ENCODE data around the gene MYO7B. TPM values are rescaled to one million over a fixed set of nuclear protein-coding genes. Genes with fewer than 3 reads are reported as not detected.

Gene MYO7B
- total RNA-seq, 1 donor from 2014 or later, result not detected

- FAIRE-seq (no peak), DNase-seq (ENCODE audit: low read depth) (no peak)
- TF ChIP-seq CTCF (IDR thresholded peaks at IDR 0.05; ENCODE audit: insufficient read depth, low read length, severe bottlenecking), result no peak
- Histone ChIP-seq H3K36me3 (ENCODE audit: control insufficient read depth, insufficient read depth, low read length) (no peaks in the 10 kb centered on the region), H3K4me3 (ENCODE audit: low read depth, low read length) (no peak overlapping the region), H3K27me3 (ENCODE audit: control insufficient read depth, insufficient read depth, low read length) (peaks cover 1% of the 10 kb centered on the region)
These were observed 107.4 kb downstream of the MYO7B start for GRCh38 chr2:127642706-127643438.

DNA sequence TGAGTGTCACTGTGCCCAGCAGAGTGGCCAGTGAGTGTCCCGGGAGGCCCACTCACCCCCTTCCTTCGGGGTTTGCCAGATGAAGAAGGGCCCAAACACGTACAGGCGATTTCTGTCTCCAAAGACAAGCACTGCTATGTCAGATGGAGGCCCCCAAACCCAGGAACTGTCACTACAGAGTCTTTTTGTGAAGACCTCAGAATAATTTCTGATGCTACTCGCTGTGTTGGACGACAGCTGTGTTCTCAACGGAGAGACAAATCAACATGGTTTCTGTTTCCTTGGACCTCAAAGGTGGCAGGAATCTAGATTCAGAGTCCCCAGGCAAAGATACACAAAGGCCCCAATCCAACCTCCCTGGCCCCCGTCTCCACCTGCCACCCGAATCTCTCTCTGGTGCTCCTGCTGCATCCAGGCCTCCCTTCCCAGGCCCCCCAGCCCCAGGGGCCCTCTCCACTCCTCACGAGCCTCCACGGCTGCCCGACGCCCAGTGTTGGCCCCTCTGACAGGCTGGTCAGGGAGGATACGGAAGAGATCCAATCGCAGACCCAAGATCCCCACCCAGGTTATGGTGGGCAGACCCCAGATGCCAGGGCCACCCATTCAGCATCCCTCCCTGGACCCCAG lies 108.1 kb downstream of the MYO7B start:
- no peak for FAIRE-seq
- no peak for TF ChIP-seq CTCF (IDR thresholded peaks at IDR 0.05; ENCODE audit: insufficient read depth, low read length, severe bottlenecking)
- Histone ChIP-seq H3K36me3 (ENCODE audit: control insufficient read depth, insufficient read depth, low read length) (no peaks in the 10 kb centered on the region), H3K27me3 (ENCODE audit: control insufficient read depth, insufficient read depth, low read length) (peaks cover 1% of the 10 kb centered on the region), H3K4me3 (ENCODE audit: low read depth, low read length) (no peak overlapping the region)
- no peak for DNase-seq (ENCODE audit: low read depth)

DNA sequence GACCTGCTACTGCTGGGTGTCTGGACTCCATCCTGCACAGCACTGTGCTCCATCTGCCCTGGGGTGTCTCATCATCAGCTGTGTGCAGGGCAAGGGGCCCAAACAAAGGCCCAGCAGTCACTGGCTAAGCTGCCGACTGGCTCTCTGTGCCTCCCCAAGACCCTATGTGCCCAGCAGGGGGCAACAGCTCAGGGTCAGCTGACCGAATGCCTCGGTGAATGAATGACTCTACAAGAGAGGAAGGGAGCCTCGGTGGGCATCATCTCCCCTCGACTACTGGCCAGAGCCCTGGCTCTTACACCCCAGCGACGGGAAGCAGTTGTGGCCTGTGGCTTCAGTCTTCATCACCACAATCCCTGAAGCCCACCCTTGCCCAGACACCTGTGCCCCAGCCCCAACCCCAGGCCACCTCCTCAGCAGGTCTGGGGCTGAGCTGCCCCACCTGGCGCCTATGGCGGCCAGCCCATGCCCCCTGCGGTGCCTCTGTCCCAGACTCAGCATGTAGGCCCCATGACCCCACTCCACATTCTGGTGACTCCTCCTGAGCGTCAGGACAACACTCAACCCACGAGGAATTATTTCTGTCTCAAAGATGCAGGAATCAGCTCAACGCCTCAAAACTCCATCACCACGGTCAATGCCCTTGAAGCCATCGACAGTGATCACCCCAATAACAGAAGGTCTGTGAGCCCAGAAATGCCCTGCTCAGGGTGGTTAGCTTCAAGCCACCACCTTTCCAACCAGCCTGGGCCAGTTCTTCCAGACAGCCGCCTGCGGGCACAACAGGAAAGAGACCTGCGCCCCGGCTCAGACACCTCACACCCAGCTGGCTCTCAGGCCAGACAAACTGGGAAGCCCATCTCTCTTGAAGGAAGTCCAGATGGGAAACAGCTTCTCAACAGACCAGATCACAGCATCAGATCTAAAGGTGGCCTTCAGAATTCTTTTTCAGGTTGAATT lies 108.9 kb downstream of the MYO7B start:
- peak; percentile 89 for FAIRE-seq
- no peak for DNase-seq (ENCODE audit: low read depth)
- no peaks in the 10 kb centered on the region for H3K36me3 ChIP-seq (ENCODE audit: control insufficient read depth, insufficient read depth, low read length)
- no peak overlapping the region for H3K4me3 ChIP-seq (ENCODE audit: low read depth, low read length)
- TF ChIP-seq CTCF (IDR thresholded peaks at IDR 0.05; ENCODE audit: insufficient read depth, low read length, severe bottlenecking), result no peak
- H3K27me3 ChIP-seq (ENCODE audit: control insufficient read depth, insufficient read depth, low read length), result peaks cover 1% of the 10 kb centered on the region

- DNase-seq (ENCODE audit: low read depth) (no peak), FAIRE-seq (no peak)
- TF ChIP-seq CTCF (IDR thresholded peaks at IDR 0.05; ENCODE audit: insufficient read depth, low read length, severe bottlenecking), result no peak
- peaks cover 1% of the 10 kb centered on the region for H3K27me3 ChIP-seq (ENCODE audit: control insufficient read depth, insufficient read depth, low read length)
- no peak overlapping the region for H3K4me3 ChIP-seq (ENCODE audit: low read depth, low read length)
- no peaks in the 10 kb centered on the region for H3K36me3 ChIP-seq (ENCODE audit: control insufficient read depth, insufficient read depth, low read length)
These were observed 109.5 kb downstream of the MYO7B start for GRCh38 chr2:127645026-127645394.

GRCh38 chr2:127645395-127646291 lies 110.2 kb downstream of the MYO7B start, which contains the start of gene GPR17:
GPR17 (plus strand) TSS chr2:127646153; CDS start chr2:127650736, 4,583 bp downstream.
- no peak within 1 kb of the TSS for H3K4me3 ChIP-seq (ENCODE audit: low read depth, low read length)
- peaks cover 1% of the 10 kb centered on the region for H3K27me3 ChIP-seq (ENCODE audit: control insufficient read depth, insufficient read depth, low read length)
- H3K36me3 ChIP-seq (ENCODE audit: control insufficient read depth, insufficient read depth, low read length), result no peaks in the 10 kb centered on the region
- DNase-seq (ENCODE audit: low read depth), result no peak
- TF ChIP-seq CTCF (IDR thresholded peaks at IDR 0.05; ENCODE audit: insufficient read depth, low read length, severe bottlenecking), result no peak
- FAIRE-seq, result no peak
